GM19324 (cell line): Measurements from ENCODE around the gene NTPCR.

Experiments used
- ATAC-seq: cut with Tn5 transposase; IDR thresholded peaks from one replicate; pipeline ENCODE4 v1.9.1; 2021; ENCODE audit warnings: mild to moderate bottlenecking, moderate library complexity; ENCODE audit not compliant: unreplicated experiment, low FRiP score

Gene NTPCR

DNA sequence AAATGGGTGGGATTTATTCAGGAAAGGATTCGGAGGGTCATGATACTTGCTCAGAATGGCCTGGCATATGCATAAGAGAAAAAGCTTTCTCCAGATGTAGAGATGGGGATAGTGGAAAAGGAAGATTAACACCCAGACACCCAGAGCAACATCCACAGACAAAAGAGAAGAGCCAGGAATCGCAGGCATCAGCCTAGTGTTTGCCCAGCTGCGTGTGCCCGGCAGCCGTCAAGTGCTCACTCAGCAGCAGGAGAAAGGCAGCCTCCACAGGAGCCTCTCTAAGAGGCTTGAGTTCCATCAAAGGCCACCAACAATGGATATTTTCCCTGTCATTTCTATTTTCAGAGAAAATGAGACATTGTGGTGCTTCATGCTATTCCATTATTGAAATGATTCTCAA is 54.7 kb downstream of the NTPCR start:
- ATAC-seq, result no peak

DNA sequence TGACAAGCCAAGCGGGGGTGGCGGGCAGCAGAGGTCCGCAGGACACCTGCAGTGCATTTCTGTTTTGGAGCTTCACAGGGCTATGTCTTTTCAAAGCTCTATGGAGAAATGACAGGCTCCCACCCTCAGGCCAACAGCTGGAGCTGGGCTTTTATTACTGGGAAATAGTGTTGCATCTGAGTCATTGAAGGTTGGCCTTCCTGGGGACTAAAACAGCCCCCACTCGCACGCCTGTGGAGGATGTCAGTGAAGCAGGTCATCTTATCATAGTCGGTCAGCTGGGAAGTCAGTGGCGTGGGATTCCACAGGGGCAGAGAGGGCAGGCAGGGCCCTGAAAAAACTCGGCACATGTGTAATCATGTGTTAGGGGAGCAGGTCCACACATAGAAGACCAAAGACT is 55.3 kb downstream of the NTPCR start:
- ATAC-seq, result no peak

DNA sequence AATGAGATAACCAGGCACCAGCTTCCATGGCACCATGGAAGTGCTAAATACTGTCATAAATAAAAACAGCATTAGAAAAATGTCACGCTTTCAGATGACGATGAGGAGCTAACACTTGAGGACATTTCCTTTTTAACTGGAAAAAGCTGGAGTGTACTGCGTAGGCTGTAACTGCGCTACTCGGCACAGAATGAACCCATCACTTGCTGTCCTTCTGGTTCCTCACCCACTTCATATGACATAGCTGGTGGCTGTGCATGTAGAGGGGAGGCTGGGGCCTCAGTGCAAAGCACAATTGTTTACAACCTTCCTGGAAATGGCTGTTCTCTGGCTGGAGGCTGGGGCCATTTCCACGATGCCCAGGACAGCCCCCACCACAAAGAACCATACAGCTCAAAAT is 55.7 kb downstream of the NTPCR start:
- no peak for ATAC-seq

DNA sequence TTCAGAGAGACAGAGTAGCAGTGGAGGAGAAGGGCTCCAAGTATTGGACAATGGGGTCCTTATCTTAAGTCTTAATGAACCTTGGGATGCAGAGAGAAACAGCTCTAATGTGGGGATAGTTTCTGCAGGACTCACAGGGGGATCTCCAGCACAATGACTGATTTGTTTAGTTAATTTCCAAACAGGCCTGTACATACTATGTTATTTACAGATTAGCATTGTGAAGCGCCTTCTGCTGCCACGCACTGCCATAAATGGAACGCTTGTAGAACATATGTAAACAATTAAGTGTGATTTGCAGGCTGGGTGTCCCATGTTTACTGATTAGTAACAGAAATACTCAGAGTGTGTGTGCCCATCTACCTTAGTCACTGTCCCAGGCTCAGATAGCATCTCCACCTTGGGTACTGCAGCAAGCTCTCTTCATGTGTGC is 56.1 kb downstream of the NTPCR start:
- ATAC-seq, result no peak

DNA sequence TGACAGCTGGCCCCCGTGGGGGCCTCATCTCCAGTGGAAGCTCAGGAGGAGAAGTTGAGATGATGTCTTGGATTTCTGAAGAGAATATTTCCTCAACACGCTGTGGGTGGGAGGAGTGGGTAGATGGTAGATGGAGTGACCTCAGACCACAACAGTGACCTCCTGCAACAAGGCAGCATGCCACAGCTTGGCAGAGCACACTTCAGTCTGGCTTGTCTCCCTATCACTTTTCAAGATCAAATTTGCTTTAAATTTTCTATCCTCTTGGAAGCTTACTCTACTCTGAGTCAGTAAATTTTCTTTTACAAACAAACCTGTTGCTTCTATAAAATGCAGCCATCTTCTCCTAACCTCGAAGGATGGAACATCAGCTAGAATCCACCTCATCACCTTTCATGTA is 59.7 kb downstream of the NTPCR start:
- ATAC-seq, result no peak

DNA sequence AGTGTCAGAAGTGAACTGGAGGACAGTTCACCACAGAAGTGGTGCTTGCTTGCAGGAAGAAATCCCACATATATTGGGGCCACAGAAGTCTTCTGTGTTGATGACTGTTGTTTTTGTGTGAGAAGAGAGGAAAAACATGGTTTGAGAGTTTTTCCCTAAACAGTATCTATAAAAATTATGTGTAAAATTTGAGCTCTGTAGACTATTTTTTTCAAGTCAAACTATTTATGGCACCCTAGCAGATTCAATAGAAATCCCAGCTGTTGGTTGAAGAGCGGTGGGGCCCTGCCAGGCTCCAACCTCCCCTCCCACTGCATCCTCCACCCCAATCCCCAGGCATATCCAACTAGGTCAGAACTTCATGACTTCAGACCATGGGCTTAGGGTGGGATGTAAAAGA is 61.6 kb downstream of the NTPCR start:
- no peak for ATAC-seq

DNA sequence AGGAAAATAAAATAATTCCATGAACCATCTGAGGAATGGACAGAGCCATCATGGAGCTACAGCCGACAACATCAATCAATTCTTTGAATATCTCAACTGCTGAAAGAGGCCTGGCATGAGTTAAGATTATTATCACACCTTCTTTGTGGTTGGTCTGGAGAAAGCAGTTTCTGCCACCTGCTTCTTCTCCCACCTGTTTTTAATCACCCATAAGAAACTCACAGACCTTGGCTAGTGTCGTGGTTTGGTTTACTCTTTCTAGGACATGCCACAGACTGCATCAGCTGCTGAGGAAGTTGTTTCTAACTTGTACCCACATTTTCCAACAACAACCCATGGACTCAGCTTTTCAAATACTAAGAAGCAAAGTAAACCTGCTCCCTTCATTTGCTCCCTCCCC is 65.6 kb downstream of the NTPCR start:
- peak; percentile 81 for ATAC-seq

DNA sequence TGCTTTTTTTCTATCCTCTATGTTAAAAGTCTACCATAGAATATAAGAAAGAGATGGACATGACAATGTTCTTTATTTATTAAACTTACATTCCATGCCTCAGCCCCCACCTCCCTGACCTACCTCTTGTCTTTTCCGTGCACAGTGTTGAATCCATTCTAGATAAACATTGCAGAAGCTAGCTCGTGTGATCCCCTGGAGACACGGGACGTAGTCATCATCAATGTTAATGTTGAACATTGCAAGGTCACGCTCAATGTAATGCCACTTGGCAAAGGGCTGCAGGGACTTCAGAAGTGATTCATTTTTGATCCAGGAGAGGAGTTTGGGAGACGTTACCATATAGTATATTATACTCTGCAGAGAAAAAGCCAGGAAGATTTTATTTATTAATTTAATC is 66.4 kb downstream of the NTPCR start:
- no peak for ATAC-seq

DNA sequence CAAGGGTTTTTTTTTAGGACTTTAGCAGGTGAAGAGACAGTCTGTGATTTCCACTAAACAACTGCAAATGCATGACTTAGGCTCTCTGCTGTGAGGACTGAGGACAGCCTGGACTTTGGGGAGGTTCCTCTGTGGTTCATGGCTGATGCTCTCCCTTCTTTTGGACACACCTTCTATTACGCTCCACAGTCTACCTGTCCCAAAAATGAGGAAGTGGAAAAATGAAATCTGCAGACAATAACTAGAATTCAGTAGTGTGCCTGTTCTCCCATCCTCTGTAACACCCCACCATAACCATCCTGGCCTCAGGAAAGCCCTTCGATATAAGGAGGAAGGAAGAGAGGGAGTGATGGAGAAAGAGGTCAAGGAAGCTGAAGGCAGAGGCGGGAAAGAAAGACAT is 68.7 kb downstream of the NTPCR start:
- ATAC-seq, result no peak

DNA sequence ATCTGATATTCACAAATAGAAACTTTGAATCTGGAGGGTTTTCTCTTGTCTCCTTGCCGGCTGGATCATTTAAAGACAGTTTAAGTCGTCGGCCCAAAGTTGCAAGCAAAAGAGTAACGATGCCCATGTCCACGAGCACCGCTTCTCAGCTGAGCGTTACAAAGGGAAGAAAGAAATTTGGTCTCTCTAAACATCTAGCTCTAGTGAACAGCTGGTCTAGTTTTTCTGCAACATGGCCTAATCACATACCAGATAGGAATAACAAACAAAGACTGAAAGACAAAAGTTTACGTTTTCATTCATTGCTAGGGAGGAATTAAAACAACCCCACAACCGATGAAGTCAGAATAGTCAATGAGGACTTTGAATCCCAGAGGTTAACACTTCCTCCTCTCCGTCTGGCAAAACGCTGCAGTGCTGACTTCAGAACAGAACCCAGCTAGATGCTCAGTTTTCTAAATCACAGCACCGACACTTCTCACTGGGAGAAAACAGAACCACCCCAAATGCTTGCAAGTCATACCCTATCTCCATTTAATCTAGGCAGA is 69.4 kb downstream of the NTPCR start:
- ATAC-seq, result no peak

DNA sequence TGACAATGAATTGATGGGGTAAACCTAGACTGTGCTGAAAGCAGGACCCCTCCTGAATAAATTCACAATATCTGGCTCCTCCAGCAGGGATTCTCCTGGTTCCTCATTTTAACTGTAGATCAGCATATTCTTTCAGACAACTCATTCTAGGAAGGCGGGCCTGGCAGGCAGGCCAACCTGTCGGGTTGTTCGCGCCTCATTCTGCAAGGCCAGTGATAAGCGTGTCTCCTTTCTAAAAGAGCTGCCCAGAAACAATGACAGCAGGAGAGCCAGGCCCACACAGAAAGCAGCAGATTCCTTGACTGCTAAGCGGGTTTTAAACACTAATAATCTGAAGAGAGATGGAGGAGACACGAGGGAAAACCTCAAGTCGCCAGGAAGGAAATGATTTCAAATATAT is 70.0 kb downstream of the NTPCR start:
- no peak for ATAC-seq

DNA sequence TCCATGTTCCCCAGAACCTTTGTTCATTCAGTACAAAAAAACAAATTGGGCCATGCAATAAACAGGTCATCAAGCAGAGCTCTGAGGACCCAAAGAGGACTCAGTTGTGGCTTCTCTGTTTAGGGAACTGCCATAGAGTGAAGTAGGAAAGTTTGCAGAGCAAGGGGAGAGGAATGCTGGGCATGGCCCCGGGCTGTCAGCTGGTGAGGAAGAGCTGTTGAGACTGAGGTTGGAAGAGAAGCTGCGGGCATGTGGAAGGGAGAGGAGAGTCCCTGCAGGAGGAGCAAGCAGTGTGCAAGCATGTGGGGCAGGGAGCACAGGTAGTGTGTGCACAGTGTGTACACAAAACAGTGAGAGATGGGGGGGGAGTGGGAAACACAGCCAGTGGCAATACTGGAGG is 71.8 kb downstream of the NTPCR start:
- ATAC-seq, result no peak

DNA sequence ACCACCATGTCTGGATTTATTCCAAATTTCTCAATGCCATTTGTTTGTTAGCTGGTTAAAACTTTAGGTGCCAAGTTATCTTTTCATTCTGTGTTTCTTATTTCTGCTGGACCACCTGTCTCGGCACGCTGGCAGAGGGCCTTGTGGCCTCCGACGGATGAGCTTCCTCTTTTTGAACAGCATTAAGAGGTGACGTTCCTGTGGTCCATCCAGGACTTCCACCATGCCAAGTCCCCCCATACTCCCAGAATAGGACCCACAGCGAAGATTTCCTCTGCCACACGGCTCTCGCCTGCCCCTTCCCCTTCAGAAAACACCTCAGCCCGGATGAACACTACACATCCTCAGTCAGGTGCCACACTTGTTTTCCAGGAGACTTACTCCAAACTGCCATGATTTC is 73.8 kb downstream of the NTPCR start:
- no peak for ATAC-seq

DNA sequence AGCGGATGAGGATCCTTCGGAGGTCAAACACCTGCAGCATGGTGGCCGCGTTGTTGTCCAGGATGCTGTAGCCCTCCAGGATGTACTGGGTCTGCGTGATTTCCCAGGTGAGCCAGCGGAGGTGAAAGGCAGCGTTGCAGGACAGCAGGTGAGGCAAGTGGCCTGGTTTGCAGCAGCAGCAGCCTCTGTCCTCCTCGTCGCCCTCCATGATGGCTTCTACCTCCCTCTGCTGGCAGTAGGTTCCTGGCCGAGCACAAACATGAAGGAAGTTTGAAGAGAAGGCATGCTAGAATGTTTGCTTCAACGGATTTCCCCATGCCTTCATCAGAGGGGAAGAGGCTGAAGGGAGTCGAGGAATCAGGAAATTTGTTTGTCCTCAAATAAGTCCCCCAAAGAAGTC is 74.7 kb downstream of the NTPCR start:
- ATAC-seq, result no peak

DNA sequence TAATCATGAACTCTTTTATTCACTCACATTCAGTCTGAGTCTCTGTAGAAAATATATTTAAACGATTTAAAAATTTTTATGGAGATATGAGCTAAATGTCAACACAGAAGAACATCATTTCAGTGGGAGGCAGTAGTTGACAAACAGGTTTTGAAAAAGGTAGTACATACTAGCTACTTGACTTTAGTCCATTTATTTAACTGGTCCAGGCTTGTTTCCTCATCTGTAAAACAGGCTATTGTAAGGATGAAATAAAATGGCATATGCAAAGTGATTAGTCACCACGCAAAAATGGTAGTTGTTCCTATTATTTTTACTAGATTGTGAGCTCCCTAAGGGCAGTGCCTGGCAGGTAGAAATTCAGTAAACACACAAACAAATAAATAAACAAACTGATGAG is 75.2 kb downstream of the NTPCR start:
- ATAC-seq, result no peak

DNA sequence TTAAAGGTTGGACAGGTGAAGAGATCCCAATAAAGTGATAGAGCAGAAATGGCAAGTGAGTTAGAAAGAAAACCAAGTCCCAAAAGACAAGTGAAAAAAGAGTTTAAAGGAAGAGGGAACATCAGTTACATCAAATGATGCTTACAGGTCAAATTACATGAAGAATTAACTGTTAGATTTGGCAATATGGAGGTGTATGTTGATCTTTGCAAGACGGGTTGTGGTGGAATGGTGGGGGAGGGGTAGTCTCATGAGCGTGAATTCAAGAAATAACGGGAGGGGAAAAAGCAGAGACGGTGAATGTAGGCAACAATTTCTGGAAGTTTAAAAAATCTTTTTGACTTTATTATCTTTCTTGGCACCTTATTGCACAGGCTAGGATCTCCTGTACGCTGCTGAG is 76.6 kb downstream of the NTPCR start:
- no peak for ATAC-seq

DNA sequence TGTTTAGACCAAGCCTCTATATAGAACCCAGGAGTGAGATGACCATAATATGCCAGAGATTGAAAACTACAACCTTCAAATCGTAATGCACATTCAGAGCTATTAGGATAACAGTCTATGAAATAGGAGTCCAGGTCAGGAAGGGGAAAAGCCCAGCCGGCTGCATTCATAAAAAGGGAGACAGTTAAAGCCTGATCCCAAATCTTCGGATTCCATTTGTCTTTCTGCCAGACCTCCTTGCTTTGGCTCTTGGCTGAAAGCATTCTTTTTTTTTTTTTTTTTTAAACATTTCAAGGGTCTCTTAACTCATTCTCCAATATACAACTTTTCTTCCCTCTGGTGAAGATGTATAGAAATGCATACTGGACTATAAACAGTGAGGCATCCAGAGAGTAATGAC is 81.1 kb downstream of the NTPCR start:
- no peak for ATAC-seq

DNA sequence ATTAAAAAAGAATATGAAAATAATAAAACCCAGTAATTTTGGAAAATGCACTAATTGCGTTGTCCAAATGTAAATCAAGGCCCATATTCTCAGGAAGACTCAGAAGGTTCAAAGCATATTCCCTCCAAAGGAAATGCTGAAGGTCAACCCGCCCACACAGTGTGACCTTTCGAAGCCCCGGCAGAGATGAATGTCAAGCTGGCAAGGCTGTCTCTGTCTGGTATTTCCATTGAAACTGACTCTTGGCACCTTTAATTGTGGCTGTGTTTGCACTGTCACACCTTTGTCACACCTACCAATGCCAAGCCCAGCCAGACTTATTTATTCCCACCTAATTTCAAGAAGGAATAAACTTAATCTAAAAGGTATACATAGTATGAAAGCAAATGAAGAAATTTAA is 82.5 kb downstream of the NTPCR start:
- ATAC-seq, result no peak

DNA sequence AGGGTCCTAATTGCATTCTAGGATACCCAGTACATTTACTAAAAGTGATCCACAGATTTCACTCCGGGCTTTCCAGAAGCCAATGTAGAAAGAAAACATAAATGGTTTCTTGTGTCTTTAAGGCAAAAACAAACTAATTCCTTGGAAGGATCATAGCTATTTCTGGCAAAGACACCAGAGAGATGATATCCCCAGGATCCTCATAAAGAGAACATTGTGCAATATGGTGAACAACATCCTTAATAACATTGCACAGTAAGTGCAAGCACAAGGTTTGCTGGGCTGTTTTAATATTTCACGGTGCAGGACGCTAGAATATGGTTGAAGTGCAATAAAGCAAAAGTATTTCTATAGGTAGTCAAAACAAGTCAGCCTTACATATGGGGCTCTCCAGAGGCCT is 83.0 kb downstream of the NTPCR start:
- no peak for ATAC-seq
